Kidney (tissue), 14 donors: ENCODE results near the gene ENOPH1. TPM values are rescaled to one million over a fixed set of nuclear protein-coding genes. Genes with fewer than 3 reads are reported as not detected.

Experiments
- DNase-seq, 5 donors: peaks; one replicate each; pipeline ENCODE4 v3.0.0-alpha.2; 2013 to 2020
- FAIRE-seq: peaks from 2 replicates; lab custom pipeline; 2012; peaks lifted over from hg19 to GRCh38; lab: Jason Lieb, UNC
- H3K27ac ChIP-seq, 2 donors: one replicate each; pipeline ENCODE4 v1.7.0; 2013; ENCODE audit warnings: low read depth in 2 of 2, low read length in 2 of 2, inconsistent platforms in 1 of 2
- H3K27me3 ChIP-seq: one replicate; pipeline ENCODE4 v1.7.1; 2013; ENCODE audit warnings: low read length, inconsistent platforms; ENCODE audit not compliant: control insufficient read depth, insufficient read depth
- H3K36me3 ChIP-seq, 3 donors: one replicate each; pipeline versions ENCODE4 v1.7.0 to v1.7.1; 2013; ENCODE audit warnings: low read length in 3 of 3, control low read depth in 1 of 3, inconsistent platforms in 1 of 3; ENCODE audit not compliant: insufficient read depth in 3 of 3, control insufficient read depth in 2 of 3
- H3K4me1 ChIP-seq, 3 donors: one replicate each; pipeline versions ENCODE4 v1.7.0 to v1.7.1; 2013; ENCODE audit warnings: low read length in 3 of 3, inconsistent platforms in 1 of 3, low read depth in 1 of 3; ENCODE audit not compliant: control insufficient read depth in 2 of 3, insufficient read depth in 2 of 3
- H3K4me3 ChIP-seq, 3 donors: one replicate each; pipeline versions ENCODE4 v1.7.0 to v1.8.1; 2013; ENCODE audit warnings: low read length in 3 of 3, control low read depth in 1 of 3, inconsistent platforms in 1 of 3
- H3K9ac ChIP-seq, 3 donors: one replicate each; pipeline versions ENCODE4 v1.7.0 to v1.7.1; 2013; ENCODE audit warnings: low read length in 3 of 3, control low read depth in 1 of 3, inconsistent platforms in 1 of 3
- H3K9me3 ChIP-seq, 3 donors: one replicate each; pipeline versions ENCODE4 v1.7.0 to v1.7.1; 2013; ENCODE audit warnings: low read length in 3 of 3, control low read depth in 1 of 3, inconsistent platforms in 1 of 3; ENCODE audit not compliant: control insufficient read depth in 2 of 3, insufficient read depth in 1 of 3
- intact Hi-C: fragments of 100-400 bp; cut with DNase I; formaldehyde crosslinking; loops from one replicate; pipeline ENCODE4 v1.11.1; 2022
- polyA plus RNA-seq: library from polyadenylated mRNA; stranded (reverse); fragments of 350-450 nt; fragmentation: Illumina TruSeq; extraction: RNeasy Lipid Tissue Mini Kit (QIAGEN cat#74804); gene quantifications from one replicate; pipeline ENCODE4 v1.2.3, GENCODE V29; 2014; ENCODE audit warnings: low read depth, low replicate concordance; ENCODE audit not compliant: insufficient read depth
- total RNA-seq: library from RNA; stranded (reverse); fragmentation: NEBNext Ultra II Directional; extraction: Animal tissue kit (Norgen Biotek cat#: 25700); gene quantifications from one replicate; pipeline ENCODE4 v1.2.1, GENCODE V29; 2021
- TF ChIP-seq, protein P1 (sequence below): IDR thresholded peaks from 3 replicates; pipeline ENCODE4 v1.5.1; 2012; ENCODE audit warnings: mild to moderate bottlenecking, moderate library complexity, borderline replicate concordance; ENCODE audit not compliant: insufficient read depth; ENCODE audit errors: extremely low read depth
- donor health status: control.
- donor health status: control.
- donor health status: control.
- donor health status: control.
- donor health status: control.
- donor health status: DM: yes; HTN: yes; CAD: no.
- donor health status: Normal renal cell carcinoma (clear cell type).

The ENOPH1 gene
- total and polyA plus RNA-seq, 2 donors from 2014 or later, result 30.3 to 36.0 TPM

DNA sequence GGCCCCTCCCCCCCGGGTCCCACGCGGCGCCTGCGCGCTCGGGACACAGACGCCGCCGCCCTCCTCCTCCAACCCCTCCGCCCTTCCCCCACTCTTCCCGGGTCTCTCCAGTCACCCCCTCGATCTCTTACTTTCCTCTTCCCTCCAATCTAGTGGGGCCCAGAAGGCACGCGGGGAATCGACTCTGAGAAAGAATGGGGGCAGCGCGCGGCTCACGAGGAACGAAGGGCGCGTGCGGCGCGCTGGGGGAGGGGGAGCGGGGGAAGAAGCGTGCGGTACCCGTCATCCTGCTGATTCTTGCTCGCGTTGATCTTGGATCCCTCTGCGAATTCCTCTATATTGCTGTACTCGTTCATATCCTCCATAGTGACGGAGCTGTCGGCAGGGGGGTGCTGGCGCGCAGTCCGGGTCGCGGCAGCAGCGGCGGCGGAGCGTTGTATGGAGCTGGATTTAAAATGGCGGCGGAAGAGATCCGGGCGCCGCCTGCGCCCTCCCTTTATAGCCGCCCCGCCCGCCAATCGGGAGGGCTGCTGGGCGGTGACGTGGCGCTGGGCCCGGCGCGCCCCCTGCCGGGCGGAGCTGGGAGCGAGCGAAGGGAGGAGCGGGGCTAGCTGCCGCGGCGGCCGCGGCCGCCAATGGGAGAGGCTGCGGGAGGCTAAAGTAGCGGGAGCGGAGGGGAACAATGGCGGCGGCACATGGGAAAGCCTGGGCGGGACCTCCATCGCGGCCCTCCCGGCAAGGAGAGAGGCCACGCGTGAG is 1.2 kb upstream of the ENOPH1 start:
- TF ChIP-seq, protein P1, sequence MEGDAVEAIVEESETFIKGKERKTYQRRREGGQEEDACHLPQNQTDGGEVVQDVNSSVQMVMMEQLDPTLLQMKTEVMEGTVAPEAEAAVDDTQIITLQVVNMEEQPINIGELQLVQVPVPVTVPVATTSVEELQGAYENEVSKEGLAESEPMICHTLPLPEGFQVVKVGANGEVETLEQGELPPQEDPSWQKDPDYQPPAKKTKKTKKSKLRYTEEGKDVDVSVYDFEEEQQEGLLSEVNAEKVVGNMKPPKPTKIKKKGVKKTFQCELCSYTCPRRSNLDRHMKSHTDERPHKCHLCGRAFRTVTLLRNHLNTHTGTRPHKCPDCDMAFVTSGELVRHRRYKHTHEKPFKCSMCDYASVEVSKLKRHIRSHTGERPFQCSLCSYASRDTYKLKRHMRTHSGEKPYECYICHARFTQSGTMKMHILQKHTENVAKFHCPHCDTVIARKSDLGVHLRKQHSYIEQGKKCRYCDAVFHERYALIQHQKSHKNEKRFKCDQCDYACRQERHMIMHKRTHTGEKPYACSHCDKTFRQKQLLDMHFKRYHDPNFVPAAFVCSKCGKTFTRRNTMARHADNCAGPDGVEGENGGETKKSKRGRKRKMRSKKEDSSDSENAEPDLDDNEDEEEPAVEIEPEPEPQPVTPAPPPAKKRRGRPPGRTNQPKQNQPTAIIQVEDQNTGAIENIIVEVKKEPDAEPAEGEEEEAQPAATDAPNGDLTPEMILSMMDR, result peak; percentile 92

DNA sequence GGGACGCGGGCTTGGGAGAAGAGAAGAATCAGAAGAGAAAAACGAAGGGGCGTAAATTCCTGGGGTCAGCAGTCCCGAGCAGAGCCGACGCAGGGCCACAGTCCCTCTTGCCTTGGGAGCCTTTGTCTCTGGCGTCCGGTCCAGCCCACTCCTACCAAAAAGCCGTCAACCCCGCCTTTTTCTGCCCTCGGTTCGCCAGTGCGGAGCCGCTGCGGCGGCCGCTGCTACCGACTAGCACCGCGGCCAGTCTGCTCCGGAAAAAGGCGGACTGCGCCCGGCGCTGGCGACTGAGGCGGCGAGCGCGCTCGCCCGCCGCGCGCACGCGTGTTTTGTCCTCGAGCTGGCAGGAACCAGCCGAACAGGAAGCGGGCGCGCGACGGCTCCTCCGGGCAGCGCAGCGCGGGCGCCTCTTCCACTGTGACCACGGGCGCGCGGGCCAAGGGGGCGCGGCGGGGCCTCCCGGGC is 630 bp upstream of the ENOPH1 start:
- TF ChIP-seq, protein P1, result no peak
- no peak for FAIRE-seq
- DNase-seq, result peak in 3 of 5 donors; percentile 68 to 94 (median 88)
- Histone ChIP-seq H3K9ac (peak overlapping the region; percentile 88 to 99 (median 90)), H3K27me3 (no peaks in the 10 kb centered on the region), H3K4me1 (peaks cover 0 to 19% (median 12%) of the 10 kb centered on the region in 3 donors), H3K9me3 (no peaks in the 10 kb centered on the region), H3K27ac (peak overlapping the region; percentile 97 to 100), H3K36me3 (peaks cover 10 to 23% (median 11%) of the 10 kb centered on the region in 3 donors), H3K4me3 (peak overlapping the region; percentile 89 to 99 (median 98))
- intact Hi-C loops, result loop anchor here (10.0 kb wide), 1 partner anchor 55 kb away; the partner anchor contains the start of gene HNRNPD

More for the DNA sequence above, 1.2 kb upstream of the ENOPH1 start:
- Histone ChIP-seq H3K27me3 (no peaks in the 10 kb centered on the region), H3K36me3 (peaks cover 13 to 29% (median 16%) of the 10 kb centered on the region in 3 donors), H3K9me3 (no peaks in the 10 kb centered on the region), H3K4me1 (peaks cover 0 to 19% (median 12%) of the 10 kb centered on the region in 3 donors), H3K9ac (peak overlapping the region; percentile 90 to 99 (median 98)), H3K27ac (peak overlapping the region; percentile 97 to 100), H3K4me3 (peak overlapping the region; percentile 98 to 99 (median 99))
- intact Hi-C loops, result loop anchor here (10.0 kb wide), 1 partner anchor 54 kb away; the partner anchor contains the start of gene HNRNPD
- FAIRE-seq (no peak), DNase-seq (peak; percentile 95 to 98 (median 97))

DNA sequence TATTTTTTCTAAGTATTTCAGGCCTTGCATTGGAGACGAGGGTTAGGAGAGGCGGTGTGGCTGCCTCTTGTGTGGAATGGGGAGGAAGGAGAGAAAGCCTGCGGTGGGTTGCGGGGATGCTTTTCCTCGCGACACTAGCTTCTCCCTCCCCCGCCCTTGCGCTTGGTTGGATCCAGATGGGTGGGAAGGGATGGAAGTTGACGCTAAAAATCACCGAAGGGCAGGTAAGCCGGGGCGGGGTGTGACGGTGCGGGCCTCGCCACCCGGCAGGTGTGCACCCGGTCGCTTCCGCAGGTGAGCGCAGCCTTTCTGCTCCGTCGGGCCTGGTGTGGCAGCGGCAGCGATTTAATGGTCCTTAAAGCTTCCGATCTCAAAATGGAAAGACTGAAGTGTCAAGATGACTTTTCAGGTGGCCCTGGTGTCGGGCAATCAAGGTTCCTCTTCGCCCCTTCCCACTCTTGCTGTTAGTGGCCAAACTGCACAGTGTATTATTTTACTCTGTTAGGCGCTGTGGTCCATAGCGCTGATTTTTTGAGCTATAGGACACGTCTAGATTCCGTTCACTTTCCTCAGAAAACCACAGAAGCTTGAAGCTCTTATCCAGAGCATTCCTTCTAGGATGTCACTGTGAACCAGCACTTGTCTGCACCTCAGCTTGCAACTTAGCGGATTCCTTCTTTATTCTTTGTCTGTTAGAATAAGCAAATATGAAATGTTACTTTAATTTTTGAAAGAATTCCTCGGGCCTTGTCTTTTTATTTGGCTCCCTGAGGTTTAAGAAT is 765 bp downstream of the ENOPH1 start:
- Histone ChIP-seq H3K9ac (peak overlapping the region; percentile 76 to 93 (median 79)), H3K4me1 (peaks cover 0 to 19% (median 12%) of the 10 kb centered on the region in 3 donors), H3K4me3 (peak overlapping the region; percentile 95 to 99 (median 95)), H3K36me3 (peaks cover 1 to 9% (median 6%) of the 10 kb centered on the region in 3 donors), H3K9me3 (no peaks in the 10 kb centered on the region), H3K27me3 (no peaks in the 10 kb centered on the region), H3K27ac (peak overlapping the region; percentile 85 to 97)
- TF ChIP-seq, protein P1, result no peak
- peak in 4 of 5 donors; percentile 78 to 82 (median 80) for DNase-seq
- no peak for FAIRE-seq
- intact Hi-C loops, result no loop called here
